Measurements from ENCODE around the gene ZP2.
"Not testable (repeated sequence)": the region's sequence is repeated elsewhere in the genome, so short reads cannot be mapped to it uniquely, and the experiment has no call there.

ZP2 gene

DNA sequence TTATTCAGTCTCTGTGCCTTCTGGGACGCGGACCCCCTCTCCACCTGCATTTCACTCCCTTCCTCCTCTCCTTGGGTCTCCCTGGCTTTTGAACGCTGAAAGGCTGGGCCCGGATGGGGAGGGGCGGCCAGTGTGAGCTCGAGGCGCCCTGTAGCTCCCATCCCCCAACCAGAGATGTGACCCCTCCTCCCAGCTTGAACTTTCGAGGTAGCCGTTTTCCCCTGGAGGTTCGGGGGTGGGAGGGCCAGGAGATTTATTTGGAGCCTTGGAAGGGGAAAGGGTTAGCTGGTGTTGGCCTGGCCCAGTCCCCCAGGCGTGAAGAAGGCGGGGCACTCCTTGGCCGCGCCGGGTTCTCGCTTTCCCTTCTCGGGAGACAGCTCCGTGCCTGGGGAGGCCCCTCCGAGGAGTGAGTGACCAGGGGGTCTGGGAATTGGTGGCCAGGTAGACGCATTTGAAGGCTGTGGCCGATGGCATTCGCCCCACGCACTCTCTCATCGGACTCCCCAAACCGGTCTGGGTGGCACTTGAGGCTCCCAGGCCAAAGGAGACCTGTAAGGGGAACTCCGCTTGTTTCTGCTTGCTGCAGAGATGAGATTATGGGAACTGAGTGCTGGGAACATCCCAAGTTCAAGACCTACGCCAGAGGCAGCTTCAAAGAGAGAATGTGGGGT lies 52.0 kb downstream of the ZP2 start:
- TF ChIP-seq, protein P1, sequence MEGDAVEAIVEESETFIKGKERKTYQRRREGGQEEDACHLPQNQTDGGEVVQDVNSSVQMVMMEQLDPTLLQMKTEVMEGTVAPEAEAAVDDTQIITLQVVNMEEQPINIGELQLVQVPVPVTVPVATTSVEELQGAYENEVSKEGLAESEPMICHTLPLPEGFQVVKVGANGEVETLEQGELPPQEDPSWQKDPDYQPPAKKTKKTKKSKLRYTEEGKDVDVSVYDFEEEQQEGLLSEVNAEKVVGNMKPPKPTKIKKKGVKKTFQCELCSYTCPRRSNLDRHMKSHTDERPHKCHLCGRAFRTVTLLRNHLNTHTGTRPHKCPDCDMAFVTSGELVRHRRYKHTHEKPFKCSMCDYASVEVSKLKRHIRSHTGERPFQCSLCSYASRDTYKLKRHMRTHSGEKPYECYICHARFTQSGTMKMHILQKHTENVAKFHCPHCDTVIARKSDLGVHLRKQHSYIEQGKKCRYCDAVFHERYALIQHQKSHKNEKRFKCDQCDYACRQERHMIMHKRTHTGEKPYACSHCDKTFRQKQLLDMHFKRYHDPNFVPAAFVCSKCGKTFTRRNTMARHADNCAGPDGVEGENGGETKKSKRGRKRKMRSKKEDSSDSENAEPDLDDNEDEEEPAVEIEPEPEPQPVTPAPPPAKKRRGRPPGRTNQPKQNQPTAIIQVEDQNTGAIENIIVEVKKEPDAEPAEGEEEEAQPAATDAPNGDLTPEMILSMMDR (IDR thresholded peaks at IDR 0.05; ENCODE audit: low read length, missing control alignments), result no peak
- peak overlapping the region; percentile 77 for H3K4me3 ChIP-seq (replicated peaks; ENCODE audit: low read depth, low read length)
- DNase-seq (ENCODE audit: low read depth), result no peak

DNA sequence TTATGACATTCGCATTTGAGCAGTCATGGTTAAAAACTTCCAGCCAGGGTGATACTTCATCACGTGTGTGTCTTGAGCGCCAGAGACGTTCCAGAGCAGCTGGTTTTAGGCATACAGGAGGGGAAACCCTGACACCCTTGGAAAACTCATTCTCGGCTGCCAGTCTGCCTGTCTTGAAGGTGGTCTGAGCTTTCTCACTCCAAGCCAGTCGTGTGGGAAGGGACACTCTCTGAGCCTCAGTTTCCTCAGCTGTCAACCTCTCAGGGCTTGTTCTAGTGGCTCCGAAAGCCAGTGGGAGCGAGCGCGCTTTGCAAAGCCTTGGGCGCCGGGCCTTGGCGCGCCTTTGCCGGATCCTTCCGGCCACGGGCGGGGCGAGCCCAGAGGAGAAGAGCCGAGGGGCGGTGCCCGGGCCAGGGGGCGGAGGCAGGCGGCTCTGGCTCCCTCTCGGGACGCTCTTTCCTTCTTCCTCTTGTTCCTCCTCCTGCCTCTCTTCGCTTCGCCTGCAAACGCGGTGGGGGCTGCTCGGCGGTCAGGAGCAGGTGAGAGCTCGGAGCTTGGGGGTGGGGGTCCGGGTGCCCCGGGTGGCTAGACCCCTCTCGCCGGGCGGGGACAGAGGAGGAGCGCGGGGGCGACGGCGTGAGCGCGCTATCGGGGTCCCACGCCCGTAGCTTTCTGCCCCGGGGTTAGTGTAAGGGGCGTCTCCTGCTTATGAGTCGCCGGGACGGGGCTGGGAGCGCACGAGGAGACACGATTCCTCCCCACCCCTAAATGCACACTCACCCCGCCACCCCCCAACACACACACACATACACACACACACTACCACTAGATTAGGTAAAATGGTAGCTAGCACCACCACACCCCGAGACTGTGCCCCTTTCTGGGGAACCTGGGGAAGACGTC lies 52.9 kb downstream of the ZP2 start, which contains the start of gene LDAF1:
TSS of gene LDAF1 (plus strand) at position 467 of the 903 bp plus-strand sequence. CDS start 2,509 bp downstream, outside the sequence.
- peak; percentile 66 for DNase-seq (ENCODE audit: low read depth)
- TF ChIP-seq, protein P1 (IDR thresholded peaks at IDR 0.05; ENCODE audit: low read length, missing control alignments), result no peak
- H3K4me3 ChIP-seq (replicated peaks; ENCODE audit: low read depth, low read length), result peak within 1 kb of the TSS; percentile 77

DNA sequence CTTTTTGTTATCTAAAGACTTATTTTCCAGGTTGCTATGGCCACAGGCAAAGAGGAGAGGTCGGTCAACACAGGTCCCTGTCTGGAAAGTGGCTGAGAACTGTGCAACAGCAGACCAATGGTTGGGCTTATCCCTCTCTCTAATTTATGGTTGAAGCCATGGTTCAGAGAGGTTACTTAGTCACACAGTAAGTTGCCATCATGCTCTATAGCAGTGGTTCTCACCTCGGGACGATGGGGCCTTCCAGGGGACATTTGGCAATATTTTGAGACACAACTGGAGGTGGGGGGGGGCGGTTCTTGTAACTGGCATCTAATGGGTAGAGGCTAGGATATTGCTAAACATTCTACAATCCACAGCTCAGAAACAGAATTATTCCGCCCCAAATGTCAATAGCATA lies 53.7 kb downstream of the ZP2 start:
- DNase-seq (ENCODE audit: low read depth), result no peak
- TF ChIP-seq, protein P1 (IDR thresholded peaks at IDR 0.05; ENCODE audit: low read length, missing control alignments), result no peak
- no peak overlapping the region for H3K4me3 ChIP-seq (replicated peaks; ENCODE audit: low read depth, low read length)

DNA sequence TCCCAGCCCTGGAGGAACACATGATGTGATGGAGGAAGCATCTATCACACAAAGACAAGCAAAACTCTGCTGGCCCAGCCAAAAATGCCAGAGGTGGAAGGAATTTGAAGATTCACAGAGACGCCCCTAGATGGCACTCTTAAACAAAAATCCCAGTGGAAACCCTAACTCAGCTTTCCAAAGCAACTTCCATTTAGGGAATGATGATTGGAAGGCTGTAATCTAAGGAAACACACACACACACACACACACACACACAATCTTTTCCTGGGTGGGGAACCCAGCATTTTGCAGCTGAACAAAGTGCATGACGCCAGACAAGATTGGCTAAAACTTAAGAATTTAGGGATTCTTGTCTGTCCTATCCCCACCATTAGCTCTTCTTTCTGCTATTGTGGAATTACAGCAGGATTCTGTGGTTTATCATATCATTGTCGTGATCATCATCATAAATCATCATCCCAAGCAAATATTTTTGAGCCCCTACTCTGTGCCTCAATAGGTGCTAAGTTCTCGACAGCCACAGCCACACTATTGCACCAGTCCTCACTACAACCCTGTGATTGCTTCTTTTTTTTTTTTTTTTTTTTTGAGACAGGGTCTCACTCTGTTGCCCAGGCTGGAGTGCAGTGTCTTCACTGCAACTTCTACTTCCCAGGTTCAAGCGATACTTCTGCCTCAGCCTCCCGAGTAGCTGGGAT lies 54.5 kb downstream of the ZP2 start:
- no peak overlapping the region for H3K4me3 ChIP-seq (replicated peaks; ENCODE audit: low read depth, low read length)
- TF ChIP-seq, protein P1 (IDR thresholded peaks at IDR 0.05; ENCODE audit: low read length, missing control alignments), result peak; percentile 70
- DNase-seq (ENCODE audit: low read depth), result peak; percentile 89

DNA sequence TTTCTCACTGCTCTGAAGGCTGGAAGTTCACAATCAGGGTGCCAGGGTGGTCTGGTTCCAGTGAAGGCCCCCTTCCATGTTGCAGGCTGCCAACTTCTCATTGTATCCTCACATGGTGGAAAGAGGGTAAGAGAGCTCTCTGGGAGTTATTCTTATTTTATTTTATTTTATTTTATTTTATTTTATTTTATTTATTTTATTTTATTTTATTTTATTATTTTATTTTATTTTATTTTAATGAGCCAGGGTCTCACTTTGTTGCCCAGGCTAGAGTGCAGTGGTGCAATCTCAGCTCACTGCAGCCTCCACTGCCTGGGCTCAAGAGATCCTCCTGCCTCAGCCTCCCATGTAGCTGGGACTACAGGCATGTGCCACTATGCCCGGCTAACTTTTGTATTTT lies 55.4 kb downstream of the ZP2 start:
- not testable (repeated sequence) for DNase-seq (ENCODE audit: low read depth); H3K4me3 ChIP-seq (replicated peaks; ENCODE audit: low read depth, low read length)

DNA sequence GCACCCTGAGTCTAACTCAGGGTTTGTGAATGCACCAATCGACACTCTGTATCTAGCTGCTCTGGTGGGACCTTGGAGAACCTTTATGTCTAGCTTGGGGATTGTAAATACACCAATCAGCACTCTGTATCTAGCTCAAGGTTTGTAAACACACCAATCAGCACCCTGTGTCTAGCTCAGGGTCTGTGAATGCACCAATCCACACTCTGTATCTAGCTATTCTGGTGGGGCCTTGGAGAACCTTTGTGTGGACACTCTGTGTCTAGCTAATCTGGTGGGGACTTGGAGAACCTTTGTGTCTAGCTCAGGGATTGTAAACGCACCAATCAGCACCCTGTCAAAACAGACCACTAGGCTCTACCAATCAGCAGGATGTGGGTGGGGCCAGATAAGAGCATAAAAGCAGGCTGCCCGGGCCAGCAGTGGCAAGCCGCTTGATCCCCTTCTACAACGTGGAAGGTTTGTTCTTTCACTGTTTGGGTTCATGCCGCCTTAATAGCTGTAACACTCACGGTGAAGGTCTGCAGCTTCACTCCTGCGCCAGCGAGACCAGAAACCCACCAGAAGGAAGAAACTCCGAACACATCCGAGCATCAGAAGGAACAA lies 58.1 kb downstream of the ZP2 start:
- not testable (repeated sequence) for H3K4me3 ChIP-seq (replicated peaks; ENCODE audit: low read depth, low read length); DNase-seq (ENCODE audit: low read depth)

DNA sequence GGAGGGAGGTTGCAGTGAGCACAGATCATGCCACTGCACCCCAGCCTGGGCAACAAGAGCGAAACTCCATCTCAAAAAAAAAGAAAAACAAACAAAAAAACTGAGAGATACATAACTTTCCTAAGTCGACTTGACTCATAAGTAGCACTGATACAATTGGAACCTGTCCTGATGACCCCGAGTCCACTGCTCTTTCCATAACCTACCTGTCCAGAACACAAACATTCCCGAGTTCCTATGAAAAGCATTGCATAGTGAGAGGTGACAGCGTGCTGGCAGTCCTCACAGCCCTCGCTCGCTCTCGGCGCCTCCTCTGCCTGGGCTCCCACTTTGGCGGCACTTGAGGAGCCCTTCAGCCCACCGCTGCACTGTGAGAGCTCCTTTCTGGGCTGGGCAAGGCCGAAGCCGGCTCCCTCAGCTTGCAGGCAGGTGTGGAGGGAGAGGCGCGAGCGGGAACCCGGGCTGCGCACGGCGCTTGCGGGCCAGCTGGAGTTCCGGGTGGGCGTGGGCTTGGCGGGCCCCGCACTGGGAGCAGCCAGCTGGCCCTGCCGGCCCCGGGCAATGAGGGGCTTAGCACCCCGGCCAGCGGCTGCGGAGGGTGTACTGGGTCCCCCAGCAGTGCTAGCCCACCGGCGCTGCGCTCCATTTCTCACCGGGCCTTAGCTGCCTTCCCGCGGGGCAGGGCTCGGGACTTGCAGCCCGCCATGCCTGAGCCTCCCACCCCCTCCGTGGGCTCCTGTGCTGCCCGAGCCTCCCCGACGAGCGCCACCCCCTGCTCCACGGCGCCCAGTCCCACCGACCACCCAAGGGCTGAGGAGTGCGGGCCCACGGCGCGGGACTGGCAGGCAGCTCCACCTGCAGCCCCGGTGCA lies 59.0 kb downstream of the ZP2 start:
- H3K4me3 ChIP-seq (replicated peaks; ENCODE audit: low read depth, low read length); DNase-seq (ENCODE audit: low read depth): not testable (repeated sequence)

All from fibroblast of pulmonary artery (primary cell).